Gastrocnemius medialis (tissue), 4 donors: ENCODE measurements around the gene SLC13A5. TPM values are rescaled to one million over a fixed set of nuclear protein-coding genes. Genes with fewer than 3 reads are reported as not detected.

ENCODE experiments used
- ATAC-seq, 2 donors: fragments of 150-250 bp; one replicate each; pipeline ENCODE4 v1.9.1; 2016
- DNase-seq, 2 donors: peaks; one replicate each; pipeline ENCODE4 v3.0.0-alpha.2; 2019
- H3K27ac ChIP-seq, 4 donors: fragments of 200-600 bp; sonication (generic); 1 replicate in 1 of 4; 2 replicates in 3 of 4; pipeline ENCODE4 v1.5.1; 2016 to 2018; ENCODE audit warnings: mild to moderate bottlenecking in 2 of 4, moderate library complexity in 1 of 4
- H3K27me3 ChIP-seq, 3 donors: fragments of 200-600 bp; sonication (generic) in 2 of 3; 1 replicate in 1 of 3; 2 replicates in 2 of 3; pipeline versions ENCODE4 v1.5.1 to v1.6.0; 2016 to 2019; ENCODE audit warnings: mild to moderate bottlenecking in 1 of 3, moderate library complexity in 1 of 3
- H3K36me3 ChIP-seq, 2 donors: fragments of 200-600 bp; sonication (generic) in 1 of 2; one replicate each; pipeline ENCODE4 v1.5.1; 2017 to 2018
- H3K4me1 ChIP-seq, 2 donors: fragments of 200-600 bp; sonication (generic) in 1 of 2; one replicate each; pipeline ENCODE4 v1.5.1; 2016 to 2017; ENCODE audit warnings: mild to moderate bottlenecking in 2 of 2
- H3K4me3 ChIP-seq, 4 donors: fragments of 200-600 bp; sonication (generic) in 3 of 4; 1 replicate in 1 of 4; 2 replicates in 3 of 4; pipeline ENCODE4 v1.5.1; 2016 to 2019; ENCODE audit warnings: mild to moderate bottlenecking in 2 of 4
- H3K9me3 ChIP-seq, 3 donors: fragments of 200-600 bp; sonication (generic) in 2 of 3; 1 replicate in 1 of 3; 2 replicates in 2 of 3; pipeline ENCODE4 v1.5.1; 2016 to 2019
- CTCF ChIP-seq, 5 experiments: fragments of 450-650 bp in 3 of 5; fragments of 200-600 bp in 2 of 5; sonication (generic) in 2 of 5; IDR thresholded peaks in 4 of 5; conservative IDR thresholded peaks in 1 of 5; 1 replicate in 4 of 5; 2 replicates in 1 of 5; pipeline ENCODE4 v1.5.1; 2016 to 2019; ENCODE audit warnings: antibody characterized with exemption in 5 of 5, mild to moderate bottlenecking in 3 of 5, moderate library complexity in 3 of 5
- POLR2A ChIP-seq, 2 donors: fragments of 450-650 bp; IDR thresholded peaks; one replicate each; pipeline ENCODE4 v1.6.1; 2017; ENCODE audit warnings: antibody characterized with exemption in 2 of 2, mild to moderate bottlenecking in 2 of 2, moderate library complexity in 2 of 2
- in situ Hi-C, 4 donors: fragments of 200-750 bp; cut with MboI; loops; one replicate each; pipeline versions ENCODE4 v1.15.0 to v1.8.0; 2017; ENCODE audit warnings: low sequenced_read_pairs in 4 of 4
- intact Hi-C: fragments of 100-400 bp; cut with DNase I; formaldehyde crosslinking; loops from one replicate; pipeline ENCODE4 v1.15.1; 2023; ENCODE audit warnings: low total_unique reads
- total RNA-seq, 4 donors: library from RNA; depleted of rRNA; stranded (reverse); fragments of >200 nt; gene quantifications; one replicate each; pipeline versions ENCODE4 v1.1.0 to v1.2.3, GENCODE V29; 2016

The SLC13A5 gene
- total RNA-seq, 4 donors from 2014 or later = 0.10 to 0.64 (median 0.39) TPM; not detected in 1

GRCh38 chr17:6712854-6713129 is 377 bp downstream of the SLC13A5 start:
- peaks cover 0 to 9% (median 0%) of the 10 kb centered on the region in 3 donors for H3K9me3 ChIP-seq

GRCh38 chr17:6712058-6712853 is 913 bp downstream of the SLC13A5 start:
- in situ Hi-C loops (no loop called here), intact Hi-C loops (no loop called here)
- TF ChIP-seq CTCF (IDR thresholded peaks at IDR 0.05 in 4 of 5, conservative IDR thresholded peaks at IDR 0.05 in 1 of 5) = no peak
- TF ChIP-seq POLR2A (IDR thresholded peaks at IDR 0.05) = no peak
- no peaks in the 10 kb centered on the region for H3K36me3 ChIP-seq
- no peaks in the 10 kb centered on the region for H3K4me1 ChIP-seq
- H3K27me3 ChIP-seq = peaks cover 22 to 29% (median 25%) of the 10 kb centered on the region in 3 donors
- DNase-seq = no peak
- ATAC-seq = no peak
- peaks cover 0 to 9% (median 0%) of the 10 kb centered on the region in 3 donors for H3K9me3 ChIP-seq
- H3K4me3 ChIP-seq = no peak overlapping the region
- H3K27ac ChIP-seq = no peak overlapping the region

More at GRCh38 chr17:6712854-6713129, 377 bp downstream of the SLC13A5 start:
- DNase-seq (no peak), ATAC-seq (no peak)
- H3K4me1 ChIP-seq = no peaks in the 10 kb centered on the region
- H3K36me3 ChIP-seq = no peaks in the 10 kb centered on the region
- TF ChIP-seq POLR2A (IDR thresholded peaks at IDR 0.05) (no peak), CTCF (IDR thresholded peaks at IDR 0.05 in 4 of 5, conservative IDR thresholded peaks at IDR 0.05 in 1 of 5) (no peak)
- intact Hi-C loops (no loop called here), in situ Hi-C loops (no loop called here)
- peaks cover 22 to 33% (median 25%) of the 10 kb centered on the region in 3 donors for H3K27me3 ChIP-seq
- no peak overlapping the region for H3K27ac ChIP-seq
- H3K4me3 ChIP-seq = peak overlapping the region in 3 of 4 donors; percentile 32 to 46 (median 34)

GRCh38 chr17:6711681-6712057 is 1.5 kb downstream of the SLC13A5 start:
- H3K36me3 ChIP-seq = no peaks in the 10 kb centered on the region
- in situ Hi-C loops = no loop called here
- intact Hi-C loops = no loop called here
- peaks cover 0 to 9% (median 0%) of the 10 kb centered on the region in 3 donors for H3K9me3 ChIP-seq
- TF ChIP-seq POLR2A (IDR thresholded peaks at IDR 0.05) = no peak
- no peak for TF ChIP-seq CTCF (IDR thresholded peaks at IDR 0.05 in 4 of 5, conservative IDR thresholded peaks at IDR 0.05 in 1 of 5)
- no peak overlapping the region for H3K4me3 ChIP-seq
- DNase-seq (no peak), ATAC-seq (no peak)
- H3K4me1 ChIP-seq = no peaks in the 10 kb centered on the region
- no peak overlapping the region for H3K27ac ChIP-seq
- H3K27me3 ChIP-seq = peaks cover 22 to 29% (median 25%) of the 10 kb centered on the region in 3 donors

- TF ChIP-seq POLR2A (IDR thresholded peaks at IDR 0.05) (no peak), CTCF (IDR thresholded peaks at IDR 0.05 in 4 of 5, conservative IDR thresholded peaks at IDR 0.05 in 1 of 5) (no peak)
- no peak overlapping the region for H3K27ac ChIP-seq
- peaks cover 0 to 9% (median 0%) of the 10 kb centered on the region in 3 donors for H3K9me3 ChIP-seq
- intact Hi-C loops = no loop called here
- no peak overlapping the region for H3K4me3 ChIP-seq
- in situ Hi-C loops = no loop called here
- ATAC-seq (no peak), DNase-seq (peak in 1 of 2 donors; percentile 18)
- H3K36me3 ChIP-seq = no peaks in the 10 kb centered on the region
- H3K27me3 ChIP-seq = peaks cover 22 to 29% (median 25%) of the 10 kb centered on the region in 3 donors
- no peaks in the 10 kb centered on the region for H3K4me1 ChIP-seq
These were observed 2.0 kb downstream of the SLC13A5 start for GRCh38 chr17:6711081-6711674.
